WTC11 (cell line): ENCODE results near the gene JAKMIP3. TPM values are rescaled to one million over a fixed set of nuclear protein-coding genes. Genes with fewer than 3 reads are reported as not detected.

Experiments used
- ATAC-seq: fragments of 200-7000 bp; cut with Tn5 transposase; 2 replicates; pipeline ENCODE4 v1.10.0; 2021; ENCODE audit warnings: mild to moderate bottlenecking, moderate library complexity
- CTCF ChIA-PET: fragments of 300-600 bp; sonication (Branson Sonifier 250); formaldehyde crosslinking; loops from one replicate; lab custom pipeline; 2021; ENCODE audit warnings: antibody characterized with exemption; lab: Charles Lee
- POLR2A ChIA-PET: fragments of 350-600 bp; sonication (Branson Sonifier 250); formaldehyde crosslinking; loops from one replicate; lab custom pipeline; 2021; ENCODE audit warnings: antibody characterized with exemption; lab: Charles Lee
- DNase-seq: peaks from one replicate; pipeline ENCODE4 v3.0.0; 2021; ENCODE audit warnings: low spot score
- H3K27ac Mint-ChIP-seq: 2 replicates; pipeline ENCODE4 v1.8.0; 2021; ENCODE audit warnings: mixed read lengths
- H3K27me3 Mint-ChIP-seq: 2 replicates; pipeline ENCODE4 v1.8.0; 2021; ENCODE audit warnings: low read depth, mild to moderate bottlenecking, moderate library complexity, mixed read lengths
- H3K36me3 Mint-ChIP-seq: 2 replicates; pipeline ENCODE4 v1.8.0; 2021; ENCODE audit warnings: mixed read lengths
- H3K4me1 Mint-ChIP-seq: 2 replicates; pipeline ENCODE4 v1.8.0; 2022; ENCODE audit warnings: mixed read lengths
- H3K4me3 Mint-ChIP-seq: 2 replicates; pipeline ENCODE4 v1.8.0; 2021; ENCODE audit warnings: mild to moderate bottlenecking, moderate library complexity, mixed read lengths
- H3K9me3 Mint-ChIP-seq: 2 replicates; pipeline ENCODE4 v1.8.0; 2021; ENCODE audit warnings: mixed read lengths
- ATF1 ChIP-seq: sonication (generic); formaldehyde crosslinking; IDR thresholded peaks from 2 replicates; pipeline ENCODE4 v1.8.1; 2023; ENCODE audit warnings: mild to moderate bottlenecking, moderate library complexity, missing genetic modification reagents
- ATF6 ChIP-seq: sonication (generic); formaldehyde crosslinking; IDR thresholded peaks from 2 replicates; pipeline ENCODE4 v1.8.1; 2023; ENCODE audit warnings: mild to moderate bottlenecking, missing genetic modification reagents
- CREM ChIP-seq: sonication (generic); formaldehyde crosslinking; IDR thresholded peaks from 2 replicates; pipeline ENCODE4 v1.8.1; 2022; ENCODE audit warnings: mild to moderate bottlenecking, missing genetic modification reagents, moderate library complexity
- E2F1 ChIP-seq: sonication (generic); formaldehyde crosslinking; IDR thresholded peaks from 2 replicates; pipeline ENCODE4 v1.8.0; 2022; ENCODE audit warnings: mild to moderate bottlenecking, missing genetic modification reagents
- ETV6 ChIP-seq: sonication (generic); formaldehyde crosslinking; IDR thresholded peaks from 2 replicates; pipeline ENCODE4 v1.8.1; 2022; ENCODE audit warnings: mild to moderate bottlenecking, missing genetic modification reagents
- FOXK1 ChIP-seq: sonication (generic); formaldehyde crosslinking; IDR thresholded peaks from 2 replicates; pipeline ENCODE4 v1.8.0; 2022; ENCODE audit warnings: mild to moderate bottlenecking, moderate library complexity, missing genetic modification reagents
- FOXP1 ChIP-seq: sonication (generic); formaldehyde crosslinking; IDR thresholded peaks from 2 replicates; pipeline ENCODE4 v1.8.0; 2022; ENCODE audit warnings: missing genetic modification reagents, mild to moderate bottlenecking, moderate library complexity, borderline replicate concordance
- IRF1 ChIP-seq: sonication (generic); formaldehyde crosslinking; IDR thresholded peaks from 2 replicates; pipeline ENCODE4 v1.8.0; 2023; ENCODE audit warnings: missing genetic modification reagents
- JUN ChIP-seq: sonication (generic); formaldehyde crosslinking; IDR thresholded peaks from 2 replicates; pipeline ENCODE4 v1.8.0; 2023; ENCODE audit warnings: mild to moderate bottlenecking, missing genetic modification reagents
- MLX ChIP-seq: sonication (generic); formaldehyde crosslinking; IDR thresholded peaks from 2 replicates; pipeline ENCODE4 v1.8.1; 2023; ENCODE audit warnings: mild to moderate bottlenecking, missing genetic modification reagents, moderate library complexity
- MXD4 ChIP-seq: fragments of 250-450 bp; sonication (Bioruptor Pico); IDR thresholded peaks from 2 replicates; pipeline ENCODE4 v1.8.0; 2021; ENCODE audit warnings: mild to moderate bottlenecking, moderate library complexity, borderline replicate concordance
- NFATC4 ChIP-seq: fragments of 250-450 bp; sonication (Bioruptor Pico); IDR thresholded peaks from 2 replicates; pipeline ENCODE4 v1.9.0; 2021; ENCODE audit warnings: mild to moderate bottlenecking
- NR3C1 ChIP-seq: sonication (generic); formaldehyde crosslinking; conservative IDR thresholded peaks from 2 replicates; pipeline ENCODE4 v1.8.1; 2023; ENCODE audit warnings: low read depth, mild to moderate bottlenecking, missing genetic modification reagents
- TEAD1 ChIP-seq: sonication (generic); formaldehyde crosslinking; IDR thresholded peaks from 2 replicates; pipeline ENCODE4 v1.8.0; 2022; ENCODE audit warnings: mild to moderate bottlenecking, missing genetic modification reagents
- ZNF121 ChIP-seq: sonication (generic); formaldehyde crosslinking; IDR thresholded peaks from 2 replicates; pipeline ENCODE4 v1.8.0; 2023; ENCODE audit warnings: missing genetic modification reagents
- ZNF219 ChIP-seq: sonication (generic); formaldehyde crosslinking; IDR thresholded peaks from 2 replicates; pipeline ENCODE4 v1.8.0; 2023; ENCODE audit warnings: missing genetic modification reagents, mild to moderate bottlenecking, borderline replicate concordance
- ZNF281 ChIP-seq: sonication (generic); formaldehyde crosslinking; IDR thresholded peaks from 2 replicates; pipeline ENCODE4 v1.8.0; 2023; ENCODE audit warnings: mild to moderate bottlenecking, missing genetic modification reagents
- ZNF317 ChIP-seq: sonication (generic); formaldehyde crosslinking; IDR thresholded peaks from 2 replicates; pipeline ENCODE4 v1.8.1; 2023; ENCODE audit warnings: low read depth, mild to moderate bottlenecking, moderate library complexity, missing genetic modification reagents, borderline replicate concordance
- ZNF532 ChIP-seq: fragments of 250-450 bp; sonication (Bioruptor Pico); IDR thresholded peaks from 2 replicates; pipeline ENCODE4 v1.9.0; 2021; ENCODE audit warnings: mild to moderate bottlenecking, borderline replicate concordance
- total RNA-seq: library from RNA; stranded (reverse); gene quantifications from 3 replicates; pipeline ENCODE4 v1.2.3, GENCODE V29; 2021

Gene JAKMIP3
- total RNA-seq, 1 experiment from 2014 or later: 1.7 TPM

GRCh38 chr10:132058793-132059759 is 6.7 kb upstream of the JAKMIP3 start:
- H3K4me3 Mint-ChIP-seq: no peak overlapping the region
- CTCF ChIA-PET: interaction anchor here (0.7 to 1.6 kb wide), 2 partner anchors 36 to 83 kb away, joined by 3 to 4 read pairs; no protein-coding TSS in a partner anchor
- H3K27me3 Mint-ChIP-seq: no peaks in the 10 kb centered on the region
- peaks cover 6% of the 10 kb centered on the region for H3K36me3 Mint-ChIP-seq
- DNase-seq (no peak), ATAC-seq (no peak)
- H3K9me3 Mint-ChIP-seq: peaks cover 15% of the 10 kb centered on the region
- H3K4me1 Mint-ChIP-seq: peaks cover 10% of the 10 kb centered on the region
- no peak overlapping the region for H3K27ac Mint-ChIP-seq
- TF ChIP-seq ZNF219 (CRISPR knock-in tag) (no peak), ZNF317 (CRISPR knock-in tag) (no peak), ZNF281 (CRISPR knock-in tag) (no peak), NFATC4 (CRISPR knock-in tag) (no peak), ETV6 (CRISPR knock-in tag) (no peak), ZNF532 (CRISPR knock-in tag) (no peak), NR3C1 (no peak), ATF1 (CRISPR knock-in tag) (no peak), MLX (no peak), JUN (CRISPR knock-in tag) (no peak), FOXP1 (no peak), FOXK1 (CRISPR knock-in tag) (no peak), MXD4 (no peak), ZNF121 (CRISPR knock-in tag) (no peak), IRF1 (CRISPR knock-in tag) (no peak), TEAD1 (CRISPR knock-in tag) (no peak), ATF6 (no peak), CREM (no peak), E2F1 (CRISPR knock-in tag) (no peak)
- TF ChIP-seq, all 79 proteins: peak for 0
- POLR2A ChIA-PET: no interaction called here
